Measurements from ENCODE around the gene RAB37. TPM values are rescaled to one million over a fixed set of nuclear protein-coding genes. Genes with fewer than 3 reads are reported as not detected.

The RAB37 gene
- total RNA-seq, 1 experiment from 2014 or later, result not detected

- Histone ChIP-seq H3K4me2 (ENCODE audit: low read depth, low read length, poor library complexity, severe bottlenecking) (peak overlapping the region; percentile 93), H3K27me3 (ENCODE audit: low read length) (no peaks in the 10 kb centered on the region), H3K9me3 (ENCODE audit: low read length) (no peaks in the 10 kb centered on the region), H3K4me1 (ENCODE audit: low read length) (peaks cover 23% of the 10 kb centered on the region), H3K27ac (ENCODE audit: low read length) (peak overlapping the region; percentile 41; the same call in 1 of the 2 replicates), H3K4me3 (ENCODE audit: low read length) (peak overlapping the region; percentile 99), H4K20me1 (ENCODE audit: insufficient read depth, low read depth, low read length) (peaks cover 22% of the 10 kb centered on the region), H3K9me2 (replicated peaks; ENCODE audit: insufficient read depth, low read length) (no peaks in the 10 kb centered on the region), H2AFZ (ENCODE audit: low read length) (peak overlapping the region; percentile 77; the same call in 1 of the 2 replicates), H3K79me2 (ENCODE audit: low read length) (peaks cover 59% of the 10 kb centered on the region), H3K36me3 (ENCODE audit: insufficient read depth, low read length) (peaks cover 7% of the 10 kb centered on the region; the same call in 1 of the 2 replicates), H3K9ac (ENCODE audit: low read length) (peak overlapping the region; percentile 99)
- DNase-seq, result peak; percentile 83
These were observed 12.4 kb downstream of the RAB37 start for GRCh38 chr17:74749279-74750038.

- Histone ChIP-seq H3K4me1 (ENCODE audit: low read length) (peaks cover 24% of the 10 kb centered on the region), H3K4me3 (ENCODE audit: low read length) (peak overlapping the region; percentile 99), H3K27me3 (ENCODE audit: low read length) (no peaks in the 10 kb centered on the region), H3K27ac (ENCODE audit: low read length) (no peak overlapping the region), H3K79me2 (ENCODE audit: low read length) (peaks cover 64% of the 10 kb centered on the region), H3K9me2 (replicated peaks; ENCODE audit: insufficient read depth, low read length) (no peaks in the 10 kb centered on the region), H4K20me1 (ENCODE audit: insufficient read depth, low read depth, low read length) (peaks cover 22% of the 10 kb centered on the region), H2AFZ (ENCODE audit: low read length) (no peak overlapping the region), H3K9me3 (ENCODE audit: low read length) (no peaks in the 10 kb centered on the region), H3K36me3 (ENCODE audit: insufficient read depth, low read length) (peaks cover 7% of the 10 kb centered on the region; the same call in 1 of the 2 replicates), H3K9ac (ENCODE audit: low read length) (peak overlapping the region; percentile 99), H3K4me2 (ENCODE audit: low read depth, low read length, poor library complexity, severe bottlenecking) (peak overlapping the region; percentile 93)
- DNase-seq, result no peak
These were observed 12.9 kb downstream of the RAB37 start for GRCh38 chr17:74750039-74750326.

GRCh38 chr17:74750327-74751069 is 13.4 kb downstream of the RAB37 start:
- H4K20me1 ChIP-seq (ENCODE audit: insufficient read depth, low read depth, low read length), result peaks cover 22% of the 10 kb centered on the region
- H3K9me3 ChIP-seq (ENCODE audit: low read length), result no peaks in the 10 kb centered on the region
- peaks cover 7% of the 10 kb centered on the region; the same call in 1 of the 2 replicates for H3K36me3 ChIP-seq (ENCODE audit: insufficient read depth, low read length)
- peak overlapping the region; percentile 93 for H3K4me2 ChIP-seq (ENCODE audit: low read depth, low read length, poor library complexity, severe bottlenecking)
- H3K4me3 ChIP-seq (ENCODE audit: low read length), result peak overlapping the region; percentile 99
- H3K9me2 ChIP-seq (replicated peaks; ENCODE audit: insufficient read depth, low read length), result no peaks in the 10 kb centered on the region
- H3K79me2 ChIP-seq (ENCODE audit: low read length), result peaks cover 69% of the 10 kb centered on the region
- peaks cover 28% of the 10 kb centered on the region for H3K4me1 ChIP-seq (ENCODE audit: low read length)
- no peak for DNase-seq
- H2AFZ ChIP-seq (ENCODE audit: low read length), result no peak overlapping the region
- H3K9ac ChIP-seq (ENCODE audit: low read length), result peak overlapping the region; percentile 99
- H3K27ac ChIP-seq (ENCODE audit: low read length), result no peak overlapping the region
- H3K27me3 ChIP-seq (ENCODE audit: low read length), result no peaks in the 10 kb centered on the region

GRCh38 chr17:74752415-74752814 is 15.4 kb downstream of the RAB37 start:
- peaks cover 41% of the 10 kb centered on the region for H3K4me1 ChIP-seq (ENCODE audit: low read length)
- H3K79me2 ChIP-seq (ENCODE audit: low read length), result peaks cover 87% of the 10 kb centered on the region
- no peak overlapping the region for H3K9ac ChIP-seq (ENCODE audit: low read length)
- DNase-seq, result no peak
- H2AFZ ChIP-seq (ENCODE audit: low read length), result no peak overlapping the region
- H3K4me3 ChIP-seq (ENCODE audit: low read length), result no peak overlapping the region
- no peaks in the 10 kb centered on the region for H3K9me3 ChIP-seq (ENCODE audit: low read length)
- no peaks in the 10 kb centered on the region for H3K9me2 ChIP-seq (replicated peaks; ENCODE audit: insufficient read depth, low read length)
- peaks cover 28% of the 10 kb centered on the region for H4K20me1 ChIP-seq (ENCODE audit: insufficient read depth, low read depth, low read length)
- H3K27me3 ChIP-seq (ENCODE audit: low read length), result no peaks in the 10 kb centered on the region
- no peak overlapping the region for H3K4me2 ChIP-seq (ENCODE audit: low read depth, low read length, poor library complexity, severe bottlenecking)
- H3K36me3 ChIP-seq (ENCODE audit: insufficient read depth, low read length), result peaks cover 7% of the 10 kb centered on the region; the same call in 1 of the 2 replicates
- no peak overlapping the region for H3K27ac ChIP-seq (ENCODE audit: low read length)

- H3K27me3 ChIP-seq (ENCODE audit: low read length), result no peaks in the 10 kb centered on the region
- H2AFZ ChIP-seq (ENCODE audit: low read length), result no peak overlapping the region
- H3K9ac ChIP-seq (ENCODE audit: low read length), result no peak overlapping the region
- H3K4me1 ChIP-seq (ENCODE audit: low read length), result peaks cover 43% of the 10 kb centered on the region
- no peak for DNase-seq
- no peaks in the 10 kb centered on the region for H3K9me2 ChIP-seq (replicated peaks; ENCODE audit: insufficient read depth, low read length)
- no peak overlapping the region for H3K4me3 ChIP-seq (ENCODE audit: low read length)
- peaks cover 7% of the 10 kb centered on the region; the same call in 1 of the 2 replicates for H3K36me3 ChIP-seq (ENCODE audit: insufficient read depth, low read length)
- H3K4me2 ChIP-seq (ENCODE audit: low read depth, low read length, poor library complexity, severe bottlenecking), result no peak overlapping the region
- H3K9me3 ChIP-seq (ENCODE audit: low read length), result no peaks in the 10 kb centered on the region
- H3K79me2 ChIP-seq (ENCODE audit: low read length), result peaks cover 92% of the 10 kb centered on the region
- H3K27ac ChIP-seq (ENCODE audit: low read length), result no peak overlapping the region
- peaks cover 31% of the 10 kb centered on the region for H4K20me1 ChIP-seq (ENCODE audit: insufficient read depth, low read depth, low read length)
These were observed 15.9 kb downstream of the RAB37 start for GRCh38 chr17:74752822-74753401.

- no peak overlapping the region for H3K9ac ChIP-seq (ENCODE audit: low read length)
- no peak overlapping the region for H3K4me2 ChIP-seq (ENCODE audit: low read depth, low read length, poor library complexity, severe bottlenecking)
- no peak overlapping the region for H2AFZ ChIP-seq (ENCODE audit: low read length)
- H4K20me1 ChIP-seq (ENCODE audit: insufficient read depth, low read depth, low read length), result peaks cover 41% of the 10 kb centered on the region
- H3K9me3 ChIP-seq (ENCODE audit: low read length), result no peaks in the 10 kb centered on the region
- peaks cover 48% of the 10 kb centered on the region for H3K4me1 ChIP-seq (ENCODE audit: low read length)
- no peak overlapping the region for H3K4me3 ChIP-seq (ENCODE audit: low read length)
- H3K27ac ChIP-seq (ENCODE audit: low read length), result no peak overlapping the region
- peaks cover 98% of the 10 kb centered on the region for H3K79me2 ChIP-seq (ENCODE audit: low read length)
- DNase-seq, result no peak
- peaks cover 7% of the 10 kb centered on the region; the same call in 1 of the 2 replicates for H3K36me3 ChIP-seq (ENCODE audit: insufficient read depth, low read length)
- H3K27me3 ChIP-seq (ENCODE audit: low read length), result no peaks in the 10 kb centered on the region
- no peaks in the 10 kb centered on the region for H3K9me2 ChIP-seq (replicated peaks; ENCODE audit: insufficient read depth, low read length)
These were observed 17.8 kb downstream of the RAB37 start for GRCh38 chr17:74754832-74755231.

GRCh38 chr17:74755533-74755932 is 18.5 kb downstream of the RAB37 start:
- H3K4me2 ChIP-seq (ENCODE audit: low read depth, low read length, poor library complexity, severe bottlenecking), result no peak overlapping the region
- peaks cover 42% of the 10 kb centered on the region for H4K20me1 ChIP-seq (ENCODE audit: insufficient read depth, low read depth, low read length)
- peaks cover 7% of the 10 kb centered on the region; the same call in 1 of the 2 replicates for H3K36me3 ChIP-seq (ENCODE audit: insufficient read depth, low read length)
- H3K27me3 ChIP-seq (ENCODE audit: low read length), result no peaks in the 10 kb centered on the region
- H3K9me2 ChIP-seq (replicated peaks; ENCODE audit: insufficient read depth, low read length), result no peaks in the 10 kb centered on the region
- peaks cover 98% of the 10 kb centered on the region for H3K79me2 ChIP-seq (ENCODE audit: low read length)
- H3K4me3 ChIP-seq (ENCODE audit: low read length), result no peak overlapping the region
- H3K9ac ChIP-seq (ENCODE audit: low read length), result no peak overlapping the region
- no peak for DNase-seq
- no peak overlapping the region for H2AFZ ChIP-seq (ENCODE audit: low read length)
- no peaks in the 10 kb centered on the region for H3K9me3 ChIP-seq (ENCODE audit: low read length)
- H3K4me1 ChIP-seq (ENCODE audit: low read length), result peaks cover 42% of the 10 kb centered on the region
- no peak overlapping the region for H3K27ac ChIP-seq (ENCODE audit: low read length)

- Histone ChIP-seq H3K9ac (ENCODE audit: low read length) (no peak overlapping the region), H3K4me3 (ENCODE audit: low read length) (no peak overlapping the region), H3K36me3 (ENCODE audit: insufficient read depth, low read length) (no peaks in the 10 kb centered on the region), H4K20me1 (ENCODE audit: insufficient read depth, low read depth, low read length) (peaks cover 38% of the 10 kb centered on the region), H3K27ac (ENCODE audit: low read length) (no peak overlapping the region), H3K27me3 (ENCODE audit: low read length) (no peaks in the 10 kb centered on the region), H3K4me1 (ENCODE audit: low read length) (peaks cover 33% of the 10 kb centered on the region), H3K4me2 (ENCODE audit: low read depth, low read length, poor library complexity, severe bottlenecking) (peak overlapping the region; percentile 15), H3K79me2 (ENCODE audit: low read length) (peaks cover 98% of the 10 kb centered on the region), H3K9me2 (replicated peaks; ENCODE audit: insufficient read depth, low read length) (no peaks in the 10 kb centered on the region), H2AFZ (ENCODE audit: low read length) (no peak overlapping the region), H3K9me3 (ENCODE audit: low read length) (no peaks in the 10 kb centered on the region)
- no peak for DNase-seq
These were observed 19.8 kb downstream of the RAB37 start for GRCh38 chr17:74756891-74757290.

Data from Karpas-422 (cell line).